Measurements from ENCODE around the gene UGT3A2.

GRCh38 chr5:36078430-36078829 lies 11.7 kb upstream of the UGT3A2 start:
- TF ChIP-seq CTCF (tag by site-specific recombination; IDR thresholded peaks at IDR 0.05) (no peak), ZSCAN16 (tag by site-specific recombination; IDR thresholded peaks at IDR 0.05) (no peak), ZNF146 (tag by site-specific recombination; IDR thresholded peaks at IDR 0.05) (no peak), ZNF426 (tag by site-specific recombination; IDR thresholded peaks at IDR 0.05) (no peak), ZIC2 (tag by site-specific recombination; IDR thresholded peaks at IDR 0.05) (no peak), ZNF239 (tag by site-specific recombination; IDR thresholded peaks at IDR 0.05) (no peak), ZNF350 (tag by site-specific recombination; IDR thresholded peaks at IDR 0.05) (no peak), ZNF19 (tag by site-specific recombination; IDR thresholded peaks at IDR 0.05; ENCODE audit: low read depth) (no peak)

Measured in HEK293 (cell line).